GM19240 (cell line): Measurements from ENCODE around the gene SMAD2.

Experiments used
- DNase-seq: peaks from one replicate; pipeline ENCODE4 v3.0.0; 2011; ENCODE audit warnings: low spot score; ENCODE audit not compliant: insufficient read length

The SMAD2 gene

GRCh38 chr18:47898055-47898454, 32.4 kb downstream of the SMAD2 start:
- DNase-seq: no peak

DNA sequence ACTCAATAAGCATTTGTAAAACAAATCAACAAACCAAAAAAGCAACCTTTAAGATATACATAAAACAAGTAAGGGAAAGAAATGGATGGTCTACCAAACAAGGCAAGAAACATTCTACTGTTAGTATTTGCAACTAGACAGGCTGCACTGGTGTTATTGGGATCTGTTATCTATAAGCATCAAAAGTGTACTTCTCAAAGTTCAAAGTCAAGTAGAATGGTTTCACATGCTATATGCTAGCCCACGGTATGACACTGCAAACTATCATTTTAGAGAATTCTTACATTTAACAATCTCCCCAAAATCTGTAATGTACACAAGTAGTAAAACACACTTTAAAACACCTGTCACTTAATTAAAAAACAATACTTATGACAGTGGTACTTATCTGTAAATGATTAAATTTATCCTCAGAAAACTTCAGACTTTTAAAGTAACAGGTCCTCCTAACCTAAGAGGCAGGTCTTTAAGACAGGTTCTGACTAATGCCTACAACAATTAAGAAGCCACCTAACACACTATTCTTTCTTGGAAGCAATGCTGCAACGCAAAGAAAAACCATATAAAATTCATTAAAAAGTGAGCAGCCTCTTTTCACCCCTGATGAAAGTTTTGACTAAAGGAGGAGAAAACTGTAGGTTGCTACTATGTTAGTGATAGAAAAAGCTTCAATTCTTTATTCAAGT, 34.8 kb downstream of the SMAD2 start:
- no peak for DNase-seq

DNA sequence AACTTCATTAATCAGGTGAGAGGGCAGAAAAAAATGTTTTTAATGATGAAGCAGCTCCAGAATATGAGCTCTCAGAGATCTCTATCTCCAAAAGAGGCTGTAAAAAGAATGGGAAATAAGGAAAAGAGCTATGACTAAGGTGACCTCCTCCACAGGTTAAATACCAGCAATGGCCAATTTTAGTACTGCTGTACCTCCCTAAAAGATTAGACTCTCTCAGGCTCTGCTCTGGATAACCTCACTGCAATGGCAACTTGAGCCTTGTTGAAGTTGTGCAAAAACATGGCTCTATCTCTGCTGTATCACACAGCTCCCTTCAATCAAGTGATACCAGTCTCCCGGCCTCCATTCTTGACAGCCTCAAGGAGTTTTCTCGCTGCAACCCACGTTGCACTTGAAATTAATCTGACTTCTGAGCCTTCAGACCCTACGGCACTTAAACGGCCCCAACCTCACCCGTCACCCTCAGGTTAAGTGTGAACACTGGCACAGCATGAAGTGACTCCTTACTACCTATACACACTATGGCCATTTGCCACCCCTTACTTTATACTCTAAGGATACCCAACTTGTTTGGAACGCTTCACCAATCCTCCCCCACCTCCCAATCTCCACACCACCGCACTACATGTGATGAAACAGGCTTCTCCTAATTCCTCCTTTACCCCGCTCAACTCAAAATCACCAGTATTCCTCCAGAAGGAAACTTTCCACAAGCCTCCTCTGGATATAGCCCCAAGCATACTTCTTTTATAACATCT, 36.3 kb downstream of the SMAD2 start:
- no peak for DNase-seq

DNA sequence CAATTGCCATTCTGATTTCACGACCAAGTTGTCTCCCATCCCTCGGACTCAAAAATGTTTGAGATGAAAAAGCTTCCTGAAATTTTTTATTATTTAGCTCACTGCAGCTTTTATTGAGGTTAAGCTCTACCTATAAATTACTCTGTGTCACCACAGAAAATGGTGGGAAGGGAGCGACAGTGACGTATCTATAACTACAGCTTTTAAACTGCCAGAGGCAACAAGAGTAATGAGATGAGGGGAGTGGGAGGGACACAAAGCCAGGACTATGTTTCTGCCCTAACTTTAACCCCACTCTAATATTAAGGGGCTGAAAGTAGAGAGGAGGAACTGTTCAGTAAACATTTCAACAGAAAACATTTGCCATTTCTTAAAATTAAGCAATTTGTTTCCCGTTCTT, 37.4 kb downstream of the SMAD2 start:
- no peak for DNase-seq

DNA sequence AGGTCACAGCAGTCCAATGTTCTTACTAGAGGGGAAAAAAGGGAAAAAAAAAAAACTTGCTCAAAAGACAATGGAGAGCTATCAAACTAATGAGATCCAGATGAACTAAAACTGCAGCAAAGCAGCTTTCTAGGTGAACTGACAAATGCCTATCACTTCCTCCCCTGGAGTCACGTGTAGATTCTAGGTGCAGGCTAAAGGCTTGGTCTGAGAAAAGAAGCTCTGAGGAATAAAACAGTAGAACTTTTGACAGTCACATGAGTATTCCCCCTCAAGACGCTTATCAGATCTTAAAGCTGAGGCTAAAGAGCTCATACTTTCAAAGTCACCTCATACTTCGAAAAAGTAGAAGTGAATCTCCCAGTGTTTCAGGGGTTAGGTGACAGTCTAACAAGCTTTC, 42.3 kb downstream of the SMAD2 start:
- no peak for DNase-seq

DNA sequence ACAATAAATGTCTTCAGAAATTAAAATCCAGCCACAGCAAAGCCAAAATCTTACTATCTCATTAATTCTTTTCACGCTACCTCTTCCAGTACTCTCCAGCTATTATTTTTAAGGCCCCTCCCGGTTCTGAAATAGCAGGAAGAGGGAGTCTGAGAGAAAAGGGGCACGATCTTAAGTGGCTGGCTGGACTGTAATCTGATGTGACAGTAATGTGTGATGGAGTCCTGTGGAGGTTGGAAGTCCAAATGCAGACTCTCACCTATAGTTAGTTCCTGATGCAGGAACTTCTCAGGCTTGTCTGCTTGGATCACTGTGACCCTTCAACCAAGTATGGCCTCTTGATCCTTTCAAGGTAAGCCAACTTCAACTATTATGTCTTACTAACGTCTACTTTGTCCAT, 43.2 kb downstream of the SMAD2 start:
- DNase-seq: no peak

DNA sequence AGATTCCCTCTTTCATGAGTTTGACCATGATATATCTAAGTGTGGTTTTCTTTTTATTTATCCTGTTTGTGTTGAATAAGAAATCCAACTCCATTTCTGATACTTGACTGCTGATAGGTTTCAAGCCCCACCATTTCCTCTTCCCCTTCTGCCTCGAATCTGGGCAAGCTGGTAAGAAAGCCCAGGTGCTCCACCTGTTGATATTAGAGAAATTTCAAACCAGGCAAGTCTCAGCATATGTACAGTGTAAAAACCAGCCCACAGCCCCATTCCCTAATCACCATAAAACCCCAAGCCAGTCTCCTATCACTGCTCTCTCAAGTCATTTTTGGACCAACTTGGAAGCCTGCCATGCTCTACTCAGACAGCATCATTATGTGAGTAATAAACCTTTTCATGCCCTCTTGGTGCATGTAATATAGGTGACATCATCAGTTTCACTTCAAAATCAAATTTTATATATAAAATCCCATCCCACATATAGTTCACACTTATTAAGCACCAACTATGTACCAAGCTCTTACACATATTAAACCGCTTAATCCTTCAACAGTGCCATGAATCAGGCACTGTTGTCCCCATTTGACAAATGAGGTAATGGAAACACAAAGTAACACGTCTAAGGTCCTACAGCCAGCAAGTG, 46.6 kb downstream of the SMAD2 start:
- no peak for DNase-seq

GRCh38 chr18:47882641-47883040, 47.8 kb downstream of the SMAD2 start:
- no peak for DNase-seq

GRCh38 chr18:47881752-47882455, 48.6 kb downstream of the SMAD2 start:
- DNase-seq: no peak

- DNase-seq: no peak
Measured at GRCh38 chr18:47881042-47881441, 49.4 kb downstream of the SMAD2 start.

DNA sequence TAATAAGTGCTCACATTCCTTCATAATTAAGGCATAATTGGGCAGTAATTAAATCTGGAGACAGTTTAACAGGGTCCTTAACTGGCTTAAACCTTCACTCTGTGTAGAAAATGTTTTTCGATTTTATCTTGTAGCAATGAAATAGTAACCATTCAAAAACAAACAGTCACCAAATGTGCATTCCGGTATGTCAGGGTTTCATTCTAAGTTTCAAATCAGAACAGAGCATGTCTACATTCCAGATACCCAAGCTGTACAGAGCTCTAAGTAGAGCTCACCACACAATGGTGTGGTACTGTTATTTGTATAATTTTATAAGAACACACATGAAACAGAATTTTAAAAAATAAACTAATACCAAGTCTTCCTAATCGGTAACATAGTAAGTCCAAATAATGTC, 52.6 kb downstream of the SMAD2 start:
- DNase-seq: no peak

- no peak for DNase-seq
Measured at GRCh38 chr18:47876813-47877212, 53.6 kb downstream of the SMAD2 start.

- DNase-seq: no peak
Measured at GRCh38 chr18:47873625-47874024, 56.8 kb downstream of the SMAD2 start.

DNA sequence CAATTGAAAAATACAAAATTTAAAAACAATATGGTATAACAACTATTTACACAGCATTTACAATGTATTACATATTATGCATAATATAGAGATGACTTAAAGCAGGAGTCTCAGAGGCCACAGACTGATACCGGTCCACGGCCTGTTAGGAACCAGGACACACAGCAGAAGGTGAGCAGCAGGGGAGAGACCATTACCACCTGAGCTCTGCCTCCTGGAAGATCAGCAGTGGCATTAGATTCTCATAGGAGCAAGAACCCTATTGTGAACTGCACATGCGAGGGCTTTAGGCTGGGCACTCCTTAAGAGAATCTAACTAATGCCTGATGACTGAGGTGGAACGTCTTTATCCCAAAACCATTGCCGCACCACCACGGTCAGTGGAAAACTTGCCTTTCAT, 58.0 kb downstream of the SMAD2 start:
- DNase-seq: no peak

- no peak for DNase-seq
Measured at GRCh38 chr18:47871288-47871687, 59.2 kb downstream of the SMAD2 start.

- DNase-seq: no peak
Measured at GRCh38 chr18:47870605-47871004, 59.9 kb downstream of the SMAD2 start.

- DNase-seq: no peak
Measured at GRCh38 chr18:47868744-47869143, 61.7 kb downstream of the SMAD2 start.

DNA sequence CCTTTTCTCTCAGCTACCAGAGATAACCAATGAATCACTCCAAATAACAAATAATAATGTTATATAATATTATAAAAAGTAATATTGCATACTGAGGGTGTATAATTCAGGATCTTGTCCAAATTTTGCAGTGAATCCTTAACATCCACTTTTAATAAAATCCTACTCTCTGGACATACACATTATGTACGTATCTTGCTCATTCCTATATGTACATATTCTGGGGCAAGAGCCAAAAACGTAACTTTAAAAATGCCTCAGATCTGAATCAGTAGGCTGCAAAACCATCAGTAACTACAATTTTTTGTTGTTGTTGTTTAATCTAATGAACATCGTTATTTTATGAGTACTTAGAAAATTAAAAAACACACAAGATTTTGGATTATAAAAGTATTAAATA, 65.3 kb downstream of the SMAD2 start:
- no peak for DNase-seq

DNA sequence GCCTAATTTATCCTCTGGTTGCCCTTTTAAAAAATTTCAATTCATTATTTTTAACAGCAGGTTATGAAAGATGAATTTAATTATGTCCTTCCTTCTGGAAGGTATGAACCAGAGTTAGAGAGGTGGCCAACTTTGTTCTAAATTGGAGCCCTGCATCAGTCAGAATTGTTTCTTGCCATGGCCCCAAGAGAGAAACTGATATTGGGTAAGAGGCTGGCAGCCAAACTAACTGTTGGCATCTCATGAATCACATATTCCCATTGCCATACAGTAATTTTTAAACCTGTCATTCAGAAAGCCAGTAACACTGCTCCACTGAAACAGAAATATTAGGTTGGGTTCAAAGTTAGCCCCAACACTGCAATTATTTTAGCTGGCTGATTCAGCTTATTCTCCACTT, 67.4 kb downstream of the SMAD2 start:
- DNase-seq: no peak

DNA sequence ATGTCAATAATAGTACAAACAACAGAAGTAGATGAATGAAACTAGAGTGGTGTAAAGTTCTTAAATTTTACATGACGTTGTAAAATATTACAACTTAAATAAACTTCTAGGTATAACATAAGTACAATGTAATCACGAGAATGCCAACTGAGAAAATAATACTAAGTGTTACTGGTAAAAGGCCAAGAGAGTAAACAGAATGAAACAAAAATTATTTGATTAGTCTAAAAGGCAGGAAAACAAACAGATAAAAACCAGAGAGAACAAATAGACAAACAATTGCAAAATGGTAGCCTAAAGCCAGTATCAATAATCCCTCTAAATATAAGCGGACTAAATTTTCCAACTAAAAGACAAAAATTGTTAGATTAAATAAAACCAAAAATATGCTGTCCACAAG, 71.9 kb downstream of the SMAD2 start:
- DNase-seq: no peak

DNA sequence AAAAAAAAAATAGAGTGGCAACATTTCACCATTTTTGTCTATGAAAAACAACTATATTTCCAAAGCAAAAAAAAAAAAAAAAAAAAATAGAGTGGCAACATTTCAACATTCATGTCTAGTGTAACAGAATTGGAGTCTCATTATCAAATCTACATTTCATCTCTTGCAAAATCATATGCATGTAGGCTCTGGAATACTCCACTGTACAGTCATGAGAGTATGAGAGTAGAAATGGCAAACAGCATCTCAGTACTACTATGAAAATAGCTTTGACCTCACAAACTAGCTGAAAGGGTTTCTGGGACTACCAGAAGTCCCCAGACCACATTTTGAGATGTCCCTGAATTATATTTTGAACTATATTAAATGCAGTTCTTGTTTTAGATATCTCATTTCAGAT, 82.8 kb downstream of the SMAD2 start:
- no peak for DNase-seq

DNA sequence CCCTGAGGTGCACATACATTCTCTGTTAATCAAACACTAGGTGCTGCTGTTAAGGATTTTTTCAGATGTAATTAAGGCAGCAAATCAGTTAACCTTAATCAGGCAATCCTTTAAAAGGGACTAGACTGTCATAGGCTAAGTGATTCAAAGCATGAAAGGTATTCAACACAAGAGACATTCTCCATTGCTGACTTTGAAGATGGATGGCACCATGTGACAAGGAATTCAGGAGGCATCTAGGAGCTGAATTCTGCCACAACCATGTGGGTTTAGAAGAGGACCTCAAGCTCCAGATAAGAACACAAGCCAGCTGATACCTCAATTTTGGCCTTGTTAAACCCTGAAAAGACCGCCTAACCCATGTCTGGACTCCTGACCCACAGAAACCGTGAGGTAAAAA, 84.0 kb downstream of the SMAD2 start:
- DNase-seq: no peak
